Bronchial epithelial cell (primary cell): ENCODE measurements around the gene UBAP2. TPM values are rescaled to one million over a fixed set of nuclear protein-coding genes. Genes with fewer than 3 reads are reported as not detected.

Source experiments
- DNase-seq: peaks from one replicate; pipeline ENCODE4 v3.0.0-alpha.2; 2010; ENCODE audit warnings: low read depth
- FAIRE-seq: peaks from 2 replicates; lab custom pipeline; 2011; peaks lifted over from hg19 to GRCh38; lab: Jason Lieb, UNC
- H3K27me3 ChIP-seq: 2 replicates; pipeline ENCODE4 v1.5.1; 2011; ENCODE audit warnings: low read length; ENCODE audit not compliant: control insufficient read depth, insufficient read depth
- H3K36me3 ChIP-seq: 2 replicates; pipeline ENCODE4 v1.5.1; 2011; ENCODE audit warnings: low read length; ENCODE audit not compliant: control insufficient read depth, insufficient read depth
- H3K4me3 ChIP-seq: 2 replicates; pipeline ENCODE4 v1.5.1; 2011; ENCODE audit warnings: mild to moderate bottlenecking, low read depth, low read length, control low read depth
- CTCF ChIP-seq: IDR thresholded peaks from 2 replicates; pipeline ENCODE4 v1.5.1; 2011; ENCODE audit warnings: mild to moderate bottlenecking, moderate library complexity, low read length, control low read depth, inconsistent platforms; ENCODE audit not compliant: insufficient read depth, severe bottlenecking
- total RNA-seq: library from RNA; depleted of rRNA; stranded (reverse); fragments of >200 nt; gene quantifications from 2 replicates; pipeline ENCODE4 v1.2.1, GENCODE V29; 2014

UBAP2 gene
- total RNA-seq, 1 donor from 2014 or later: 14.7 TPM

- no peak for DNase-seq
- TF ChIP-seq CTCF: no peak
- Histone ChIP-seq H3K4me3 (no peak overlapping the region), H3K27me3 (no peaks in the 10 kb centered on the region), H3K36me3 (peaks cover 21% of the 10 kb centered on the region)
- FAIRE-seq: no peak
Measured at GRCh38 chr9:33939924-33940874, 108.5 kb downstream of the UBAP2 start.

- Histone ChIP-seq H3K36me3 (peaks cover 36% of the 10 kb centered on the region), H3K4me3 (no peak overlapping the region), H3K27me3 (no peaks in the 10 kb centered on the region)
- no peak for FAIRE-seq
- no peak for DNase-seq
- no peak for TF ChIP-seq CTCF
Measured at GRCh38 chr9:33934188-33934878, 114.4 kb downstream of the UBAP2 start.

- no peak for DNase-seq
- Histone ChIP-seq H3K4me3 (no peak overlapping the region), H3K36me3 (peaks cover 45% of the 10 kb centered on the region), H3K27me3 (no peaks in the 10 kb centered on the region)
- no peak for TF ChIP-seq CTCF
- peak; percentile 47 for FAIRE-seq
Measured at GRCh38 chr9:33932078-33932807, 116.4 kb downstream of the UBAP2 start.

- Histone ChIP-seq H3K4me3 (no peak overlapping the region), H3K27me3 (no peaks in the 10 kb centered on the region), H3K36me3 (peaks cover 53% of the 10 kb centered on the region)
- FAIRE-seq (no peak), DNase-seq (no peak)
- no peak for TF ChIP-seq CTCF
Measured at GRCh38 chr9:33931326-33931725, 117.4 kb downstream of the UBAP2 start.

GRCh38 chr9:33927694-33928093, 121.0 kb downstream of the UBAP2 start:
- peaks cover 65% of the 10 kb centered on the region for H3K36me3 ChIP-seq
- FAIRE-seq: no peak
- no peak for TF ChIP-seq CTCF

More at GRCh38 chr9:33927694-33928093, 121.0 kb downstream of the UBAP2 start:
- no peak for DNase-seq
- Histone ChIP-seq H3K4me3 (no peak overlapping the region), H3K27me3 (no peaks in the 10 kb centered on the region)
